Left ventricle myocardium inferior (tissue), 1 donor: ENCODE measurements around the gene MARK1. TPM values are rescaled to one million over a fixed set of nuclear protein-coding genes. Genes with fewer than 3 reads are reported as not detected.

Experiments used
- DNase-seq: peaks from one replicate; pipeline ENCODE4 v3.0.0-alpha.2; 2020
- H3K27ac ChIP-seq: fragments of 200-600 bp; replicated peaks from 2 replicates; pipeline ENCODE4 v1.8.0; 2021
- H3K27me3 ChIP-seq: fragments of 200-600 bp; 2 replicates; pipeline ENCODE4 v1.8.0; 2021; ENCODE audit warnings: low read depth
- H3K36me3 ChIP-seq: fragments of 200-600 bp; 2 replicates; pipeline ENCODE4 v1.8.0; 2021
- H3K4me1 ChIP-seq: fragments of 200-600 bp; 2 replicates; pipeline ENCODE4 v1.8.0; 2021
- H3K4me3 ChIP-seq: fragments of 200-600 bp; 2 replicates; pipeline ENCODE4 v1.8.0; 2021; ENCODE audit warnings: mild to moderate bottlenecking, moderate library complexity
- H3K9me3 ChIP-seq: fragments of 200-600 bp; replicated peaks from 2 replicates; pipeline ENCODE4 v1.8.0; 2021
- CTCF ChIP-seq: fragments of 200-600 bp; IDR thresholded peaks from 2 replicates; pipeline ENCODE4 v1.8.0; 2021; ENCODE audit warnings: antibody characterized with exemption, mild to moderate bottlenecking, borderline replicate concordance
- intact Hi-C: fragments of 100-400 bp; cut with micrococcal nuclease; formaldehyde crosslinking; loops from one replicate; pipeline ENCODE4 v1.11.0; 2022
- total RNA-seq: library from RNA; stranded (reverse); fragmentation: NEBNext Ultra II Directional; extraction: Animal tissue kit (Norgen Biotek cat#: 25700); gene quantifications from one replicate; pipeline ENCODE4 v1.2.1, GENCODE V29; 2021
- donor health status: DM: no; HTN: yes; CAD: no; lungs with severe emphysema.

MARK1 gene
- total RNA-seq, 1 donor from 2014 or later = 14.9 TPM

GRCh38 chr1:220616836-220617235, 88.9 kb downstream of the MARK1 start:
- Histone ChIP-seq H3K27ac (no peak overlapping the region), H3K36me3 (peaks cover 5% of the 10 kb centered on the region), H3K9me3 (no peaks in the 10 kb centered on the region), H3K4me3 (no peak overlapping the region), H3K4me1 (no peaks in the 10 kb centered on the region), H3K27me3 (no peaks in the 10 kb centered on the region)
- no peak for TF ChIP-seq CTCF
- DNase-seq = no peak
- intact Hi-C loops = no loop called here

- intact Hi-C loops = no loop called here
- no peaks in the 10 kb centered on the region for H3K4me1 ChIP-seq
- H3K27ac ChIP-seq = no peak overlapping the region
- DNase-seq = no peak
- no peaks in the 10 kb centered on the region for H3K27me3 ChIP-seq
- no peak overlapping the region for H3K4me3 ChIP-seq
- no peak for TF ChIP-seq CTCF
- peaks cover 3% of the 10 kb centered on the region for H3K36me3 ChIP-seq
- no peaks in the 10 kb centered on the region for H3K9me3 ChIP-seq
Measured at GRCh38 chr1:220628431-220628830, 100.5 kb downstream of the MARK1 start.

- Histone ChIP-seq H3K36me3 (peaks cover 12% of the 10 kb centered on the region), H3K9me3 (no peaks in the 10 kb centered on the region), H3K27me3 (no peaks in the 10 kb centered on the region), H3K4me3 (no peak overlapping the region), H3K27ac (no peak overlapping the region), H3K4me1 (no peaks in the 10 kb centered on the region)
- no peak for DNase-seq
- intact Hi-C loops = no loop called here
- TF ChIP-seq CTCF = no peak
Measured at GRCh38 chr1:220631238-220631815, 103.4 kb downstream of the MARK1 start.

GRCh38 chr1:220637759-220638158, 109.8 kb downstream of the MARK1 start:
- intact Hi-C loops = no loop called here
- Histone ChIP-seq H3K27ac (no peak overlapping the region), H3K9me3 (no peaks in the 10 kb centered on the region), H3K4me3 (no peak overlapping the region), H3K27me3 (no peaks in the 10 kb centered on the region), H3K4me1 (no peaks in the 10 kb centered on the region), H3K36me3 (peaks cover 17% of the 10 kb centered on the region)
- TF ChIP-seq CTCF = no peak
- DNase-seq = no peak

- Histone ChIP-seq H3K4me3 (no peak overlapping the region), H3K4me1 (no peaks in the 10 kb centered on the region), H3K27me3 (no peaks in the 10 kb centered on the region), H3K27ac (no peak overlapping the region), H3K9me3 (no peaks in the 10 kb centered on the region), H3K36me3 (peaks cover 5% of the 10 kb centered on the region)
- intact Hi-C loops = no loop called here
- no peak for TF ChIP-seq CTCF
- no peak for DNase-seq
Measured at GRCh38 chr1:220642285-220642684, 114.3 kb downstream of the MARK1 start.
